HUES48 (cell line): ENCODE results near the gene ATAD3A.
"Not testable (repeated sequence)": the region's sequence is repeated elsewhere in the genome, so short reads cannot be mapped to it uniquely, and the experiment has no call there.

ENCODE experiments used
- H3K27ac ChIP-seq: one replicate; pipeline ENCODE4 v1.7.0; 2013; ENCODE audit warnings: low read depth, low read length, inconsistent platforms
- H3K27me3 ChIP-seq: 2 replicates; pipeline ENCODE4 v1.6.1; 2013; ENCODE audit warnings: mild to moderate bottlenecking, low read length; ENCODE audit not compliant: control insufficient read depth, insufficient read depth
- H3K36me3 ChIP-seq: 2 replicates; pipeline ENCODE4 v1.6.1; 2013; ENCODE audit warnings: low read length; ENCODE audit not compliant: control insufficient read depth, insufficient read depth
- H3K4me1 ChIP-seq: 2 replicates; pipeline ENCODE4 v1.6.1; 2013; ENCODE audit warnings: mild to moderate bottlenecking, low read length; ENCODE audit not compliant: control insufficient read depth, insufficient read depth
- H3K4me3 ChIP-seq: 2 replicates; pipeline ENCODE4 v1.5.1; 2013; ENCODE audit warnings: mild to moderate bottlenecking, low read depth, low read length
- H3K9ac ChIP-seq: 2 replicates; pipeline ENCODE4 v1.6.1; 2013; ENCODE audit warnings: mild to moderate bottlenecking, low read depth, low read length, moderate library complexity
- H3K9me3 ChIP-seq: 2 replicates; pipeline ENCODE4 v1.6.1; 2013; ENCODE audit warnings: low read length; ENCODE audit not compliant: control insufficient read depth, insufficient read depth

Gene ATAD3A

GRCh38 chr1:1524750-1525383 is 12.9 kb downstream of the ATAD3A start:
- H3K4me3 ChIP-seq, H3K27ac ChIP-seq, H3K4me1 ChIP-seq, H3K9me3 ChIP-seq, H3K27me3 ChIP-seq, H3K9ac ChIP-seq: not testable (repeated sequence)
- H3K36me3 ChIP-seq = peaks cover 55% of the 10 kb centered on the region

GRCh38 chr1:1526476-1526875 is 14.5 kb downstream of the ATAD3A start:
- not testable (repeated sequence) for H3K4me1 ChIP-seq, H3K4me3 ChIP-seq, H3K9ac ChIP-seq, H3K27ac ChIP-seq, H3K9me3 ChIP-seq, H3K27me3 ChIP-seq
- peaks cover 46% of the 10 kb centered on the region for H3K36me3 ChIP-seq

GRCh38 chr1:1527092-1527816 is 15.3 kb downstream of the ATAD3A start:
- H3K4me1 ChIP-seq = no peaks in the 10 kb centered on the region
- H3K27ac ChIP-seq = no peak overlapping the region
- no peak overlapping the region for H3K9ac ChIP-seq
- H3K9me3 ChIP-seq = no peaks in the 10 kb centered on the region; the same call in 1 of the 2 replicates
- H3K4me3 ChIP-seq = no peak overlapping the region
- no peaks in the 10 kb centered on the region for H3K27me3 ChIP-seq
- peaks cover 41% of the 10 kb centered on the region for H3K36me3 ChIP-seq

- no peaks in the 10 kb centered on the region; the same call in 1 of the 2 replicates for H3K9me3 ChIP-seq
- H3K27ac ChIP-seq = no peak overlapping the region
- no peak overlapping the region for H3K4me3 ChIP-seq
- no peaks in the 10 kb centered on the region for H3K4me1 ChIP-seq
- no peak overlapping the region for H3K9ac ChIP-seq
- H3K27me3 ChIP-seq = no peaks in the 10 kb centered on the region
- peaks cover 41% of the 10 kb centered on the region for H3K36me3 ChIP-seq
These were observed 16.6 kb downstream of the ATAD3A start for GRCh38 chr1:1528301-1529267.

- Histone ChIP-seq H3K36me3 (peaks cover 41% of the 10 kb centered on the region), H3K4me3 (no peak overlapping the region)
These were observed 17.4 kb downstream of the ATAD3A start for GRCh38 chr1:1529321-1529720.

GRCh38 chr1:1529936-1530335 is 18.0 kb downstream of the ATAD3A start:
- Histone ChIP-seq H3K4me3 (no peak overlapping the region), H3K27me3 (no peaks in the 10 kb centered on the region), H3K36me3 (peaks cover 38% of the 10 kb centered on the region), H3K9me3 (no peaks in the 10 kb centered on the region; the same call in 1 of the 2 replicates), H3K9ac (no peak overlapping the region), H3K4me1 (no peaks in the 10 kb centered on the region), H3K27ac (no peak overlapping the region)

More at GRCh38 chr1:1529321-1529720, 17.4 kb downstream of the ATAD3A start:
- no peaks in the 10 kb centered on the region for H3K4me1 ChIP-seq
- no peaks in the 10 kb centered on the region for H3K27me3 ChIP-seq
- no peak overlapping the region for H3K9ac ChIP-seq
- no peak overlapping the region for H3K27ac ChIP-seq
- H3K9me3 ChIP-seq = no peaks in the 10 kb centered on the region; the same call in 1 of the 2 replicates

GRCh38 chr1:1531947-1532346 is 20.0 kb downstream of the ATAD3A start:
- Histone ChIP-seq H3K4me1 (no peaks in the 10 kb centered on the region), H3K9ac (no peak overlapping the region), H3K27ac (no peak overlapping the region), H3K36me3 (peaks cover 30% of the 10 kb centered on the region), H3K27me3 (no peaks in the 10 kb centered on the region), H3K4me3 (no peak overlapping the region), H3K9me3 (no peaks in the 10 kb centered on the region; the same call in 1 of the 2 replicates)

GRCh38 chr1:1533176-1533893 is 21.4 kb downstream of the ATAD3A start:
- H3K9ac ChIP-seq, H3K27me3 ChIP-seq, H3K4me3 ChIP-seq, H3K27ac ChIP-seq, H3K4me1 ChIP-seq, H3K9me3 ChIP-seq: not testable (repeated sequence)
- H3K36me3 ChIP-seq = peaks cover 26% of the 10 kb centered on the region

- not testable (repeated sequence) for H3K4me3 ChIP-seq, H3K27me3 ChIP-seq, H3K4me1 ChIP-seq, H3K27ac ChIP-seq, H3K9me3 ChIP-seq, H3K9ac ChIP-seq
- H3K36me3 ChIP-seq = peaks cover 26% of the 10 kb centered on the region
These were observed 21.9 kb downstream of the ATAD3A start for GRCh38 chr1:1533894-1534291.

GRCh38 chr1:1534401-1535154 is 22.6 kb downstream of the ATAD3A start:
- peaks cover 20% of the 10 kb centered on the region for H3K36me3 ChIP-seq
- no peaks in the 10 kb centered on the region for H3K27me3 ChIP-seq
- no peak overlapping the region for H3K4me3 ChIP-seq
- no peaks in the 10 kb centered on the region for H3K4me1 ChIP-seq
- H3K9me3 ChIP-seq = no peaks in the 10 kb centered on the region; the same call in 1 of the 2 replicates
- no peak overlapping the region for H3K9ac ChIP-seq
- H3K27ac ChIP-seq = no peak overlapping the region
